GM12864 (cell line): Measurements from ENCODE around the gene FPR1.

Experiments
- DNase-seq: peaks from one replicate; pipeline ENCODE4 v3.0.0-alpha.2; 2011; ENCODE audit warnings: low read depth
- H3K4me3 ChIP-seq: 2 replicates; pipeline ENCODE4 v1.5.1; 2011; ENCODE audit warnings: mild to moderate bottlenecking, low read depth, low read length, control low read depth
- CTCF ChIP-seq: IDR thresholded peaks from 2 replicates; pipeline ENCODE4 v1.5.1; 2011; ENCODE audit warnings: low read depth, mild to moderate bottlenecking, moderate library complexity, low read length, control low read depth, inconsistent platforms; ENCODE audit errors: missing control alignments

FPR1 gene

GRCh38 chr19:51713319-51714285 is 38.1 kb downstream of the FPR1 start:
- no peak for TF ChIP-seq CTCF
- DNase-seq = no peak
- H3K4me3 ChIP-seq = no peak overlapping the region

- DNase-seq = no peak
- TF ChIP-seq CTCF = peak; percentile 64
- H3K4me3 ChIP-seq = no peak overlapping the region
These were observed 39.1 kb downstream of the FPR1 start for GRCh38 chr19:51712461-51713081.

DNA sequence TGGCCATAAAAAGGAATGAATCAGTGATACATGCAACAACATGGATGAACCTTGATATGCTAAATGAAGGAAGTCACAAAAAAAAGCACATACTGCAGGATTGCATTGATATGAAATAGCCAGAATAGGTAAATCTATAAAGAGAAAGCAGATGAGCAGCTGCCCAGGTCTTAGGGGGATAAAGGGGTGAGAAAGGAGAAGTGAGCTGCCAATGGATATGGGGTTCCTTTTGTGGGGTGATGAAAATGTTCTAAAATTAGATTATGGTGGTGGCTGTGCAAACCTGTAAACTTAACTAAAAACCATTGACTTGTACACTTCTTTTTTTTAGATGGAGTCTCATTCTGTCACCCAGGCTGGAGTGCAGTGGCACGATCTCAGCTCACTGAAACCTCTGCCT is 40.0 kb downstream of the FPR1 start:
- no peak for TF ChIP-seq CTCF
- no peak overlapping the region for H3K4me3 ChIP-seq
- no peak for DNase-seq

DNA sequence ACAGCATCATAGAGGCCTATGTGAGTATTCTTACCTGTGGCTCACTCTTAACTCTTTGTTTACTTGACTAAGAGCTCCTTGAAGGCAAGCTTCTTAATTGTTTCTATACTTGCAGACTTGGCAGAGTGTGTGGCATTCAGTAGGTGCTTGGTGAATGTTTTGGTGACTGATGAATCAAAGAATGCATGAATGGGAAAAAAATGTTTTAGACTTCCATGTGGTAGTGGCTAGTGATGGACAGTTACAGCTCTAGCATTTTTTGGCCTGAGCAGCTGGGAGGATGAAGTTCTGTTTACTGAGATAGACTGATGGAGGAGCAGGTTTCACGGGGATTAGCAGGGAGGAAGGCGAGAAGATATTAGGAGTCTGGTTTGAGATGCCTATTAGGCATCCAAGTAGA is 41.5 kb downstream of the FPR1 start:
- no peak for TF ChIP-seq CTCF
- no peak overlapping the region for H3K4me3 ChIP-seq
- no peak for DNase-seq

DNA sequence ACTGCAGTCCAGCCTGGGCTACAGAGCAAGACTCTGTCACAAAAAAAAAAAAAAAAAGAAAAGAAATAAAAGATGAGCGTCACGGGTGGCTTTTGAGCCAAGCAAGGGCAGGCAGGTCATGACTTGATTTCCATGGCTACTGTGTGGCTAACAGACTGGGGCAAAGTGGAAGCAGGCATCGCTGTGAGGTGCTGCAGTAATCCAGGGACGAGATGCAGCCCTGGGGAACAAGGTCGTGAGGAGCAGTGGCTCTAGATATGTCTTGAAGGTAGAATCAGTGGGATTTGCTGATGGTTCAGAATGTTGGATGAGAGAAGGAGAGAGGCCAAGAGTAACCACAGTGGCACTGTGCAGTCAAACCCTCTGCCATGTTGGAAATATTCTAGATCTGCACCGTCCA is 42.1 kb downstream of the FPR1 start:
- TF ChIP-seq CTCF = no peak
- DNase-seq = no peak
- H3K4me3 ChIP-seq = no peak overlapping the region

GRCh38 chr19:51708811-51709210 is 42.9 kb downstream of the FPR1 start:
- TF ChIP-seq CTCF = no peak
- no peak for DNase-seq
- H3K4me3 ChIP-seq = no peak overlapping the region
